ENCODE results near the gene RXRA. TPM values are rescaled to one million over a fixed set of nuclear protein-coding genes. Genes with fewer than 3 reads are reported as not detected.

RXRA gene
- total RNA-seq, 1 experiment from 2014 or later, result 29.9 TPM

DNA sequence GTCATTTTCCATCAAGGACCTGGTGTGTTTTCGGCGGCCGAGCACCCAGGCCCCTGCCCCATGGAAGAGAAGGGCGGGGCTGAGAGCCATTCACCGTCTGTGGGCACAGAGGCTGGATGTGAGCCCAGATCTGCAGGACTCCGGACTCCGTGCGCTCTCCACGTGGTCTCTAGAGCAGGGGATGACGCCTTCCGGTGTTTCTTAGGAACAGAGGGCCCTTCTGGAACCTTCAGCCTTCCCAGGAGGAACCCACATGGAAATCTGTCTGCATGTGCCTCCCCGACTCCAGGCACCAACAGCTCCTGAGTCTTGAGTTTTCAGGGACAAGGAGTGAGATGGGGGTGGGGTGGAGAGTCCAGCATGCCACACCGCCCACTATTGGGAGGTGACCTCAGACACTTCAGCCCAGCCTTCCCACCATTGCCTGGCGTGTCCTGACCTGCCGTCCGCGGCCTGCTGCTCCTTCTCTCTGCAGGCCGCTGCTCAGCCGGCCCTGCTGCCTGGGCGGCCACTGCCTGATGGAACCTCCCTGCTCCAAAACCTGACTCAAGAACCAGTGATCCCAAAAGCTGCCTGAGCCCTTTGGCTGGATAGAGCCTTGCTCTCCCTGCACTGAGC is 2.4 kb upstream of the RXRA start:
- H3K14ac ChIP-seq (ENCODE audit: insufficient read depth, low read length), result no peak overlapping the region
- TF ChIP-seq, protein P1, sequence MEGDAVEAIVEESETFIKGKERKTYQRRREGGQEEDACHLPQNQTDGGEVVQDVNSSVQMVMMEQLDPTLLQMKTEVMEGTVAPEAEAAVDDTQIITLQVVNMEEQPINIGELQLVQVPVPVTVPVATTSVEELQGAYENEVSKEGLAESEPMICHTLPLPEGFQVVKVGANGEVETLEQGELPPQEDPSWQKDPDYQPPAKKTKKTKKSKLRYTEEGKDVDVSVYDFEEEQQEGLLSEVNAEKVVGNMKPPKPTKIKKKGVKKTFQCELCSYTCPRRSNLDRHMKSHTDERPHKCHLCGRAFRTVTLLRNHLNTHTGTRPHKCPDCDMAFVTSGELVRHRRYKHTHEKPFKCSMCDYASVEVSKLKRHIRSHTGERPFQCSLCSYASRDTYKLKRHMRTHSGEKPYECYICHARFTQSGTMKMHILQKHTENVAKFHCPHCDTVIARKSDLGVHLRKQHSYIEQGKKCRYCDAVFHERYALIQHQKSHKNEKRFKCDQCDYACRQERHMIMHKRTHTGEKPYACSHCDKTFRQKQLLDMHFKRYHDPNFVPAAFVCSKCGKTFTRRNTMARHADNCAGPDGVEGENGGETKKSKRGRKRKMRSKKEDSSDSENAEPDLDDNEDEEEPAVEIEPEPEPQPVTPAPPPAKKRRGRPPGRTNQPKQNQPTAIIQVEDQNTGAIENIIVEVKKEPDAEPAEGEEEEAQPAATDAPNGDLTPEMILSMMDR (conservative IDR thresholded peaks at IDR 0.05), result no peak
- no peak overlapping the region for H3K4ac ChIP-seq (ENCODE audit: low read depth, low read length)
- H2BK12ac ChIP-seq (ENCODE audit: insufficient read length, low read depth, low read length), result no peak overlapping the region
- H3K9me3 ChIP-seq (ENCODE audit: control insufficient read depth, low read depth, low read length), result no peaks in the 10 kb centered on the region
- no peak overlapping the region for H4K8ac ChIP-seq (replicated peaks; ENCODE audit: insufficient read length, low read depth, low read length)
- H3K27ac ChIP-seq (ENCODE audit: insufficient read length, low read depth, low read length), result no peak overlapping the region
- H4K5ac ChIP-seq (ENCODE audit: insufficient read length, low read depth, low read length), result no peak overlapping the region
- H3K27me3 Mint-ChIP-seq (ENCODE audit: low read depth), result peaks cover 7% of the 10 kb centered on the region
- H3K4me1 Mint-ChIP-seq, result peaks cover 36 to 59% of the 10 kb centered on the region in 2 experiments
- no peak overlapping the region for H3K23ac ChIP-seq (ENCODE audit: insufficient read length, low read depth, low read length)
- H3K18ac ChIP-seq (ENCODE audit: insufficient read length, low read depth, low read length), result no peak overlapping the region
- peaks cover 7% of the 10 kb centered on the region for H3K23me2 ChIP-seq (ENCODE audit: insufficient read length, low read depth, low read length, poor library complexity, severe bottlenecking)
- no peaks in the 10 kb centered on the region for H3K4me1 ChIP-seq (ENCODE audit: insufficient read depth, low read length)
- no peak overlapping the region for H4K91ac ChIP-seq (ENCODE audit: insufficient read length, low read depth, low read length)
- no peak overlapping the region for H2AK5ac ChIP-seq (ENCODE audit: insufficient read length, low read length)
- H2BK5ac ChIP-seq (ENCODE audit: insufficient read length, low read length), result no peak overlapping the region
- peak overlapping the region; percentile 16 to 42; a peak in 3 of 5 replicates for H3K4me3 Mint-ChIP-seq
- no peak overlapping the region for H3K9ac ChIP-seq (ENCODE audit: extremely low read depth, insufficient read length, low read length)
- no peak overlapping the region for H2BK15ac ChIP-seq (ENCODE audit: low read depth, low read length)
- H3K56ac ChIP-seq (ENCODE audit: insufficient read length, low read depth, low read length), result no peak overlapping the region
- H3K79me1 ChIP-seq (ENCODE audit: insufficient read depth, low read depth, low read length, poor library complexity, severe bottlenecking), result no peaks in the 10 kb centered on the region
- H4K20me1 ChIP-seq (ENCODE audit: control insufficient read depth, insufficient read depth, insufficient read length), result no peaks in the 10 kb centered on the region
- no peak overlapping the region for H2BK120ac ChIP-seq (ENCODE audit: low read depth, low read length, poor library complexity, severe bottlenecking)
- no peak overlapping the region for H3K4me2 ChIP-seq (ENCODE audit: insufficient read depth, insufficient read length, low read length)
- peak overlapping the region in 1 of 3 experiments; percentile 56; a peak in 2 of 7 replicates for H3K27ac Mint-ChIP-seq
- H2BK20ac ChIP-seq (ENCODE audit: low read depth, low read length, poor library complexity, severe bottlenecking), result no peak overlapping the region
- WGBS (ENCODE audit: extremely low coverage, insufficient read length, low lambda C conversion rate), result no CpG with 5 or more reads among the region's 20 CpGs
- no peaks in the 10 kb centered on the region; the same call in 1 of the 2 replicates for H3K79me2 ChIP-seq (ENCODE audit: insufficient read depth, low read length)
- H3K9me3 Mint-ChIP-seq, result no peaks in the 10 kb centered on the region
- DNase-seq, result no peak
- no peaks in the 10 kb centered on the region for H3K36me3 Mint-ChIP-seq (ENCODE audit: insufficient read depth in 1 of 3, low read depth in 3 of 3)
- H3K27me3 ChIP-seq (ENCODE audit: insufficient read depth, low read length), result no peaks in the 10 kb centered on the region
- no peak overlapping the region for H3T11ph ChIP-seq (ENCODE audit: low read length)
- H2AFZ ChIP-seq (ENCODE audit: low read length), result no peak overlapping the region
